Measurements from ENCODE around the gene TYR.
"Not testable (repeated sequence)": the region's sequence is repeated elsewhere in the genome, so short reads cannot be mapped to it uniquely, and the experiment has no call there.

Gene TYR

GRCh38 chr11:89272540-89273088 is 94.9 kb downstream of the TYR start:
- not testable (repeated sequence) for DNase-seq (ENCODE audit: low spot score)

GRCh38 chr11:89273220-89273619 is 95.5 kb downstream of the TYR start:
- not testable (repeated sequence) for DNase-seq (ENCODE audit: low spot score)

- no peak for DNase-seq (ENCODE audit: low spot score)
These were observed 98.3 kb downstream of the TYR start for GRCh38 chr11:89275966-89276365.

DNA sequence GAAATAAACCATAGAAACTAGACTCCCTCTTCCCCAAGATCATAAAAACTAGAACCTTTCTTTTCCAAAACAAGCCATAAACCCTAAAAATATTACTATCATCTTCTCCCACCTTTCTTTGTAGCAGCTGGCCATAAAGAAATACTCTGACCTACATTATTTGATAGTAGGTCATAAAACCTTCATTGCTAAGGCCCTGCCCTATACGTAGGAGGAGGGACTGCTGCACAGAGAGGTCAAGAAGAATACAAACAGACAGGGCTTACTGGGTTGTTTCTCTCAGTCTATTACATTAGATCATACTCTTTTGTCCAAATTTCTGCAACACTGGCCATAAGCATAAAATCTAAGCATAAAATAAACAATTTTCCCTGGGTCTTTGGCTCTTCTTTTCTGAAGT is 101.5 kb downstream of the TYR start:
- no peak for DNase-seq (ENCODE audit: low spot score)

DNA sequence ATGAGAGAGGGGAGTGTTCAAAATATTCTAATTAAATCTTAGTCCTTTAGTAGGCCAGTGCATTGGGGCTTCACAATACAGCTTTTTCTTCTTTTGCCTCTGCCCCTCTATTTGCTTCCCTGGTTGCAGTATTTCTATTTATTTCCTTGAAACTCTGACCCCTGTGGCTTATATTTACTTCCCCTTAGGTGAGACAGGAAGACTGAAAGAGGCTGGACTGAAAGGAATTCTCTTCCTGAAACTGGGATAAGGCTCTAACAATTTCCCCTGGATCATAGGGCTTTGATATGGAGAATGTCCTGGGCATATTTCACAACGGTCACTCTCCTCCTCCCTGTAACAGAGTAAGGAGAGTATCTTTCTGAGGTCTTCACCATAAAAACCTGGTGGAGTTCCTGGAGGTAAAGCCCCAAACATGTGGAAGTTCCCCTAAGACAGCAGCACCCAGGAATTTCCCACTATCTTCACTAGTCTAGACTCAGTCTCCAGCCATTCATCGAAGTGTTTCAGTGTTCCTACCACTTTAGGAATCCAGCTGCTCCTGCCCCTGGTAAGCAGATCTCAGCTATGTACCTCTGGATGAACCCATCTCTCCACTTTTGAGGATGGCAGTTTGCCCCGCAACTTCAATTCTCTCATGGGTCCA is 103.5 kb downstream of the TYR start:
- not testable (repeated sequence) for DNase-seq (ENCODE audit: low spot score)

- DNase-seq (ENCODE audit: low spot score), result not testable (repeated sequence)
These were observed 108.9 kb downstream of the TYR start for GRCh38 chr11:89286601-89287000.

- not testable (repeated sequence) for DNase-seq (ENCODE audit: low spot score)
These were observed 110.3 kb downstream of the TYR start for GRCh38 chr11:89288004-89288403.

DNA sequence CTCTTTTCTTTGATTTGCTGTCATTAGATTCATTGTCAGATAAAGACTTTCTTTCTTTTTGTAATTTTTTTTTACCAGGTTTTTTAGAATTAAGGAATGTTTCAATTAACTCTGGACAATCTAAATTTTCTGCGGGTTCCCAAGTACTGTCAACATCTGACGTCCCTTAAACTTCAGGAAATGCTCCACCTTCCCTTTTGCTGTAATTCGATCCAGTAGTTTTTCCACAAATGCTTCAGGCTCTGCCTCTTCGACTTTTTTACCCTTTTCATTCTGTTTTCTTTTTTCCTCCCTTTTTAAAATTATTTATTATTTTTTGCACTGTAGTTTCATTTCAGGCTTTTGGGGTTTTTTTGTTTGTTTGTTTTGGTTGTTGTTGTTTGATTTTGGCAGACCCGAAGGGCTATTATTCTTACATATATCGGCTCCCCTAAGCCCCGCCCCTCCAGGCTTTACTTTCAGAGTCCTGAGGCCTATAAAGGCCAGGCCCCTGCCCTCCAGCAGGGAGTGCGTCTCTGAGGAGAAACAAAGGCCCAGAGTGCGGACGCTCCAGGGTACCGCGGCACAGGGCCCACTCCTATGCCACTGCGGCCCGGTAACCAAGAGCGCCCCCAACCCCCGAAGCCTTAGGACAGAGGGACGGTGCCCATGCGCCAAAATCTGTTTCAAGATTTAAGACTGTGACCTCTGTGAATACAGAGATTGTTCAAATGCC is 116.4 kb downstream of the TYR start:
- no peak for DNase-seq (ENCODE audit: low spot score)

DNA sequence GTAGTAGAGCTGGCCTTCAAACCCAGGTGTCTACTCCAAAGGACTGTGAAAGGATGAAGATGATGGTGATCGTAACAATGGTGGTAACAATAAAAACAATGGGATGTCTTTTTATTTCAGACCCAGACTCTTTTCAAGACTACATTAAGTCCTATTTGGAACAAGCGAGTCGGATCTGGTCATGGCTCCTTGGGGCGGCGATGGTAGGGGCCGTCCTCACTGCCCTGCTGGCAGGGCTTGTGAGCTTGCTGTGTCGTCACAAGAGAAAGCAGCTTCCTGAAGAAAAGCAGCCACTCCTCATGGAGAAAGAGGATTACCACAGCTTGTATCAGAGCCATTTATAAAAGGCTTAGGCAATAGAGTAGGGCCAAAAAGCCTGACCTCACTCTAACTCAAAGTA is 117.3 kb downstream of the TYR start:
- DNase-seq (ENCODE audit: low spot score), result not testable (repeated sequence)

- DNase-seq (ENCODE audit: low spot score), result not testable (repeated sequence)
These were observed 125.4 kb downstream of the TYR start for GRCh38 chr11:89303029-89303428.

DNA sequence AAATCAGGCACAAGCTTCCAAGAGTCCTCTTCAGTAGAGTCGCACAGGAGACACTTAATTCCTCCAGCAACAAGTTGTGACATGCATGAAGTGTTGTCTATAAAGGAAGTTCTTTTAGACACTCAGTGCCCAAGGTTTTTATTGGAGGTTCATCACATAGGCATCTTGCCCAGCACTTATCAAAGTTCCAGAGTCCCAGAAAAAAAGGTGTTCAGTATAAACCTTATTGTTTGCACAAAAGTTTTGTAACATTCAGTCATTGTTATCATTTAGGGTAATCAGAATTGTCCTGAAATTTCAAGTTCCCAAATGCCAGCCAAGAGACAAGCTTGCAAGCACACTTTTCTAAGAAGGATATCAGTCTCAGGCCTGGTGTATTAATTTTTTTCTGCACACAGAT is 130.6 kb downstream of the TYR start:
- DNase-seq (ENCODE audit: low spot score), result not testable (repeated sequence)

DNA sequence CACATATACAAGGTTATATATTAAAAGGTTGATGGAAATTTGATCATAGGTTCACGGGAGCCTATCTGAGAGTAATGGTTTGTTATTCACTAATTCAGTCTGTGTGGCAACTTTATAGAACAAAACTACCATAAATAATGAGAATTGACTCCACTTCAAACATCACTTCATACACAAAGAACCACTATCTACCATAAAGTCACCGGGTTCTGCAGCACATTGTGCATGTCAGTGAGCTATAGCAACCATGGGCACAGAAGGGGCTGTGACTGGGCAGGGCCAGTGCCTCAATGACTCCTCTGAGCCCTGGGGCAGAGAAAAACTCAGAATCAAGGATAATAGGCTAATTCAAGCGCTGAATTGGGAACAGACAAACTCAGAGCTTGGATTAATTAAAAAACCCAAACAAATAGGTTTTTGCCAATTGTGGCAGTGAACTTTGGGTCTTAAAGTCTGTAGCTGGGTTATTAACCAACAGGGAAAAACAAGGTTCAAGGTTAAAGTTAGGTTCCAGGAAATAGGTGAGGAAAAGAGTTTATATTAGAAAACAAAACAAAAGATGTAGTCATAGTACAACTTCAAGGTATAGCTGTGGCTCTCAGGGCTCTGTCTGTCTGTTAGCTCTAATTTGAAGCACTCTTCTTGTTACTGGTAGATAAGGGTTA is 131.8 kb downstream of the TYR start:
- DNase-seq (ENCODE audit: low spot score), result not testable (repeated sequence)

DNA sequence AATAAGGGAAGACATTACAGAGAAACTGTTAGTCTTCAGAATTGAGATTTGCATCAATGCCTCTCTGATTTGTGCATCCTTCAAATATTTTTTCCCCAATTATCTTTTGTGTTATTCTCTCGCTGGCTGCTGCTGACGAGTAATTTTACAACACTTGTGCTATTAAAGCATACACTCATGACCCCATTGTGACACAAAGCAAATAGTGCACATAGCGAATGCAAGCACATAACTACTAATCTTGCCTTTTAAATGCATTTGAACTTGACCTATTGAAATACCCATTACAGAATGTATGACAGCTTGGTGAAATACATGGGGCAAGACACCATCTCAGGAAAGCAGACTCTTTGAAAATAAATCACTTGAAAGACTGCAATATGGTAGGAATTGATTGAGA is 132.9 kb downstream of the TYR start:
- not testable (repeated sequence) for DNase-seq (ENCODE audit: low spot score)

GRCh38 chr11:89321401-89321800 is 143.7 kb downstream of the TYR start:
- DNase-seq (ENCODE audit: low spot score), result no peak

DNA sequence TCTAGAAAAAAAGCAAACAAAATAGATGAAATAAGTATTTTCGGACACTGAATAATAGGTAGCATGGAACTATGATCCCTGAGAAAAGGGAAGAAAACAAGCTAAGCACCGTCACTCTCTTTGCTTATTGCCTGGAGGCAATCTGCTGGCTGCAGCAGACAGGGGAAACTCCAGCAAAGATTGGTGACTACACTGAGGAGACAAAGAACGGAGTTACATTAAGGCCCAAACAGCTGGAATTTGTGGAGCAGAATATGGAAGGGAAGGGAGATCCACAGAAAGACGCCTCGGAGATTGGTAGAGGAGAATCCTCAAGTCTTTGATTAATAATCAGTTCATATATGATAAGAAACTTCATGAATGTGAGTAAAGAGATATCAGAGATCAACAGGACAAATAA is 150.2 kb downstream of the TYR start:
- no peak for DNase-seq (ENCODE audit: low spot score)

GRCh38 chr11:89331940-89332339 is 154.3 kb downstream of the TYR start:
- DNase-seq (ENCODE audit: low spot score), result not testable (repeated sequence)

DNA sequence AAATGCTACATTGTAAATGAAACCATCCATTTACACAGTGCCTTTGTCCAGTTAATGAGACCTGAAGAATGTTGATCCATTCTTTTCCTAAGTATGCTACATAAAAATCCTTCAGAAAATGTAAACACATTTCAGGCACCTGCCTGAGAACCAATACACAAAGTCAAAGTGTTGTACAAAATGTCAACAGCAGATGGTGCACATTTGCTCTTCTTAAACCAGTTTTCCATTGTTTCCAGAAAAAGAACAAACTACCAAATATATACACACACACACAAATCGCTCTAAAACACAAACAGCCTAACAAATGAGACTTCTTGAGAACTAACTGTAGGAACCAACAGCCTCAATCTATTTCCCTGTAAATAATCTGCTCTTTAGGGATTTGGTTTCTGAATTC is 156.0 kb downstream of the TYR start:
- peak; percentile 32 for DNase-seq (ENCODE audit: low spot score)

DNA sequence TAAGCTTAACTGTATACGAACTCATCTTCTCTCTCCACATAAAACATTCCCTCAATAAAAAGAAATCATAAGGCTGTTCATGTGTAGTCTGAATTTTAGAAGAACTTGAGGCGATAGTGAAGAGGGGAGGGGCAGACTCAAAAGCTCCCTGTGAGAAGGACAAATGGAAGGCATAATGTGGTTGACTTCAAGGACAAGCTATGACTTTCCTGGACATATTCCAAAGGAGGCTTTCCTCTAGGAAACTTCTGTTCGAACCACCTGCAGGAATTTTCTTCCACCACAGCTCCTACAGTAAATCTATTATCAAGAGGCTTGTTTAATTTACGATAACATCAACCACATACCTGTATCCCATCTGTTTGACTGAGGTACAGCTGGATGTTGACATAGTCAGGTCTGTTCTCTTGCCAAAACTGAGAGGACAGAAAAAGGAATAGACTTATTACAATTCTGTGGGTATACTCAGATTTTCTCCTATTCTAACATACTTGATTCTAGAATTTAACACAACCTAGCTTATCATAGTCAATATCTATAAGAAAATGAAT is 159.5 kb downstream of the TYR start:
- not testable (repeated sequence) for DNase-seq (ENCODE audit: low spot score)

GRCh38 chr11:89338073-89338472 is 160.4 kb downstream of the TYR start:
- not testable (repeated sequence) for DNase-seq (ENCODE audit: low spot score)

- not testable (repeated sequence) for DNase-seq (ENCODE audit: low spot score)
These were observed 162.8 kb downstream of the TYR start for GRCh38 chr11:89340450-89340849.

DNA sequence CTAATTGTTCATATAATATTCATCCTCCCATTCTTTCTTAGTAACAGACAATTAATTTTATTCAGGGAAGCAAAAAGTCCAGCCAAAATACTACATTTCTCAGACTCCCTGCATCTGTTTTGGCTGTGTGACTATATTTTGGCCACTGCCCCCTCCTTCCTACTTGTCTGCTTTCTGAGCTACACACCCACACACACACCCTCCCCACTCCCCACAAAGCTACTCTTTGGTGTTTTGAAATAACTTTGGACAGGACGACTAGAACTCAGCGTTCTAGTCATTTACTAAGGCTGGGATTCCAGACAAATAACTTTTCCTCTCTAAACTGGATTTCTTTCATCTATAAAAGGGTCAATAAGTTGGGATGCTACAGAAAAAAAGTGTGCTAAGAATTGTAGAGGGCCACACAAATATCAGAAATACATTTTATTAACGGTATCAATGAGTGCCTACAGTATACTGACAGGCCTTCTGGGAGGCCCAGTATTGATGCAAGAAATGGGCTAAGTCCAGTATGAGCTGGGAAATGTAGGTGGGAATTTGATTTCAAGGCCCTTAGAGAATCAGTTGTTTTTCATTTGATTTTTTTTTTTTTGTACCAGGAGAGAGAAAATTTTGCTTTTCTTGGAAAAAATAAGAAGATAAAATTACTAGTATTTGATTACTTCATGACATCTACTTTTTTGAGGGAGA is 165.4 kb downstream of the TYR start:
- DNase-seq (ENCODE audit: low spot score), result not testable (repeated sequence)

Measured in SK-N-DZ (cell line).